ENCODE results near the gene NTPCR.

Gene NTPCR

GRCh38 chr1:233033361-233033760 is 83.0 kb downstream of the NTPCR start:
- Mint-ChIP-seq H3K4me3 (no peak overlapping the region), H3K36me3 (peaks cover 7 to 8% of the 10 kb centered on the region in 2 donors), H3K27me3 (no peaks in the 10 kb centered on the region), H3K9me3 (peaks cover 0 to 5% of the 10 kb centered on the region in 2 donors), H3K4me1 (peaks cover 3 to 11% of the 10 kb centered on the region in 2 donors), H3K27ac (no peak overlapping the region)
- no peak for DNase-seq
- ATAC-seq (replicated peaks) = no peak

Measured in stimulated activated naive B cell treated with anti-CD40 and anti-IgM and Interleukin-4, amounts not matched to agents 10 μg/mL and 1 μg/mL and 100 μg/mL, for 72 hours (primary cell).